Astrocyte (in vitro differentiated cells and primary cell): Measurements from ENCODE around the gene SEMA3B.

Source experiments
- CTCF ChIP-seq: IDR thresholded peaks from 2 replicates; pipeline ENCODE4 v1.5.1; 2011; ENCODE audit warnings: low read depth, mild to moderate bottlenecking, inconsistent platforms, low read length, moderate library complexity; ENCODE audit not compliant: insufficient read depth
- EZH2 ChIP-seq: IDR thresholded peaks from 2 replicates; pipeline ENCODE4 v1.6.1; 2012; ENCODE audit warnings: mild to moderate bottlenecking, low read length, inconsistent platforms; ENCODE audit not compliant: insufficient read depth

- no peak for TF ChIP-seq CTCF
- no peak for TF ChIP-seq EZH2
Measured at GRCh38 chr3:50233176-50233575, 35.8 kb upstream of the SEMA3B start.
